Upper lobe of left lung (tissue), 6 donors: ENCODE data around the gene ZNF620. TPM values are rescaled to one million over a fixed set of nuclear protein-coding genes. Genes with fewer than 3 reads are reported as not detected.
"Not testable (repeated sequence)": the region's sequence is repeated elsewhere in the genome, so short reads cannot be mapped to it uniquely, and the experiment has no call there.

ENCODE experiments used
- ATAC-seq, 2 donors: fragments of 200-7000 bp; cut with Tn5 transposase; one replicate each; pipeline ENCODE4 v1.9.1; 2022; ENCODE audit warnings: mild to moderate bottlenecking in 2 of 2, moderate library complexity in 2 of 2; ENCODE audit not compliant: low FRiP score in 2 of 2
- DNase-seq, 2 donors: peaks; one replicate each; pipeline ENCODE4 v3.0.0-alpha.2; 2019 to 2020
- H3K27ac ChIP-seq, 4 donors: fragments of 200-600 bp; sonication (generic); one replicate each; pipeline ENCODE4 v1.5.1; 2016 to 2019
- H3K27me3 ChIP-seq, 4 donors: fragments of 200-600 bp; sonication (generic); one replicate each; pipeline ENCODE4 v1.5.1; 2017 to 2019
- H3K36me3 ChIP-seq, 4 donors: fragments of 200-600 bp; sonication (generic); one replicate each; pipeline ENCODE4 v1.5.1; 2016 to 2019
- H3K4me1 ChIP-seq, 4 donors: fragments of 200-600 bp; sonication (generic); one replicate each; pipeline ENCODE4 v1.5.1; 2018 to 2019
- H3K4me3 ChIP-seq, 4 donors: fragments of 200-600 bp; sonication (generic); one replicate each; pipeline ENCODE4 v1.5.1; 2017 to 2019; ENCODE audit warnings: mild to moderate bottlenecking in 2 of 4, moderate library complexity in 1 of 4
- H3K9me3 ChIP-seq, 4 donors: fragments of 200-600 bp; sonication (generic); one replicate each; pipeline ENCODE4 v1.5.1; 2018 to 2019
- EP300 ChIP-seq, 4 donors: sonication (generic); formaldehyde crosslinking; IDR thresholded peaks; one replicate each; pipeline ENCODE4 v1.5.1; 2017; ENCODE audit warnings: antibody characterized with exemption in 4 of 4, control low read depth in 2 of 4
- POLR2A ChIP-seq, 4 donors: fragments of 450-650 bp; IDR thresholded peaks; one replicate each; pipeline ENCODE4 v1.5.1; 2016 to 2017; ENCODE audit warnings: antibody characterized with exemption in 4 of 4, mild to moderate bottlenecking in 2 of 4
- POLR2AphosphoS5 ChIP-seq, 2 donors: sonication (generic); formaldehyde crosslinking; IDR thresholded peaks; one replicate each; pipeline ENCODE4 v1.5.1; 2017; ENCODE audit warnings: antibody characterized with exemption in 2 of 2
- WGBS, 2 donors: methylation state at CpG; one replicate each; pipeline ENCODE4 v1.1.5; 2017 to 2018; 5-methylcytosine and 5-hydroxymethylcytosine counted together
- total RNA-seq, 6 donors: library from RNA; depleted of rRNA in 4 of 6; stranded (reverse); fragments of >200 nt in 4 of 6; gene quantifications; one replicate each; pipeline versions ENCODE4 v1.1.0 to v1.2.1, GENCODE V29; 2016 to 2021
- TF ChIP-seq, protein P1 (sequence below), 6 experiments: fragments of 450-650 bp in 4 of 6; fragments of 200-600 bp in 2 of 6; sonication (generic) in 2 of 6; IDR thresholded peaks; one replicate each; pipeline ENCODE4 v1.5.1; 2016 to 2019; ENCODE audit warnings: antibody characterized with exemption in 6 of 6
- donor health status: DM: no; HTN: no; CAD: no; lungs with moderate emphysema.
- donor health status: DM: no; HTN: yes; CAD: no; lungs with severe emphysema.

The ZNF620 gene
- 1 to 10 TPM; 2.1 to 9.6 (median 5.3) TPM for total RNA-seq

DNA sequence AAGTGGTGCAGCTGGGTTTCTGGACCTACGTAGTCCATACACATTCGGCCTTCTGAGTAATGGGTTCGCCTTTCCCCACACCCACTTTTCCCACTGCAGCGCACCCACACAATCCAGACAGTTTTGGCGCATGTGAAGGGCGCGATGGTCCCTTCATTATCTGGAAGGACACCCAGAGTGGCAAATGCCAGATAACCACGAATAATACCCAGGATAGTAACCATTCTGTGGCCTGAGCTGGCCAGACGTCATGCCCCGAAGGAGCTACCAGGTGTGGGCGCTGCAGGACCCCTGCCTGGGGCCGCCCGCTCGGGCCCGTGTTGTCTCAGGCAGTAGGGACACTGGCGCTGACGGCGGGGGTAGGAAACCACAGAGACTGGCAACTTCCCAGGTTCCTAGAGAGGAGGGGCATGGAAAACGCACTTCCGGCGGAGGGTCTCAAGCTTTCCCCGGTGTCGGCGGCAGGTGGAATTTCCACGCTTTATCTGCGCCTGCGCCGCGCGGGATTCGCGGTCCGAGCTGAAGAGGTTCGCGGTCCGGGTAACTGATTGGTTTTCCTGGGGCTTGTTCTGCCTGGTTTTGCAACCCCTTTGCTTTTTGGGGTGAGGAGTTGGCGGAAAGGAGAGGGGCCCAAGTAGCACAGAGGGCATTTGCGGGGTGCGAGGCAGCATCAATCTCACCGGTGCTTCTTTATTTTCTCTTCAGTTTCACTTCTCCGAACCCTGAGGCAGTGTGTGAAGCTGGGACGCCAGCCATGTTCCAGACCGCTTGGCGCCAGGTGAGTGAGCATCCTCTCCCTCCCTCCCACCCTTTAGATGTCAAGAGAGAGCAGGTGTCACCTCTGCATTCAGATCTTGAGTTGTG lies at the start of gene ZNF620:
Gene ZNF620, plus strand, starts transcription at position 441 of the 864 bp plus-strand sequence. Its CDS starts 314 bp downstream, at position 755.
- TF ChIP-seq, protein P1, sequence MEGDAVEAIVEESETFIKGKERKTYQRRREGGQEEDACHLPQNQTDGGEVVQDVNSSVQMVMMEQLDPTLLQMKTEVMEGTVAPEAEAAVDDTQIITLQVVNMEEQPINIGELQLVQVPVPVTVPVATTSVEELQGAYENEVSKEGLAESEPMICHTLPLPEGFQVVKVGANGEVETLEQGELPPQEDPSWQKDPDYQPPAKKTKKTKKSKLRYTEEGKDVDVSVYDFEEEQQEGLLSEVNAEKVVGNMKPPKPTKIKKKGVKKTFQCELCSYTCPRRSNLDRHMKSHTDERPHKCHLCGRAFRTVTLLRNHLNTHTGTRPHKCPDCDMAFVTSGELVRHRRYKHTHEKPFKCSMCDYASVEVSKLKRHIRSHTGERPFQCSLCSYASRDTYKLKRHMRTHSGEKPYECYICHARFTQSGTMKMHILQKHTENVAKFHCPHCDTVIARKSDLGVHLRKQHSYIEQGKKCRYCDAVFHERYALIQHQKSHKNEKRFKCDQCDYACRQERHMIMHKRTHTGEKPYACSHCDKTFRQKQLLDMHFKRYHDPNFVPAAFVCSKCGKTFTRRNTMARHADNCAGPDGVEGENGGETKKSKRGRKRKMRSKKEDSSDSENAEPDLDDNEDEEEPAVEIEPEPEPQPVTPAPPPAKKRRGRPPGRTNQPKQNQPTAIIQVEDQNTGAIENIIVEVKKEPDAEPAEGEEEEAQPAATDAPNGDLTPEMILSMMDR (IDR thresholded peaks at IDR 0.05) = peak in 2 of 6 experiments; percentile 29 to 31
- TF ChIP-seq EP300 (IDR thresholded peaks at IDR 0.05) (peak in 1 of 4 donors; percentile 30), POLR2A (IDR thresholded peaks at IDR 0.05) (peak in 2 of 4 donors; percentile 46 to 72), POLR2AphosphoS5 (IDR thresholded peaks at IDR 0.05) (peak; percentile 54 to 69)
- DNase-seq (peak; percentile 86 to 92), ATAC-seq (peak; percentile 93 to 94)
- H3K4me1 ChIP-seq = peaks cover 9 to 18% (median 12%) of the 10 kb centered on the region in 4 donors
- H3K27ac ChIP-seq = peak within 1 kb of the TSS; percentile 73 to 85 (median 78)
- H3K4me3 ChIP-seq = peak within 1 kb of the TSS; percentile 27 to 63 (median 56)
- no peaks in the 10 kb centered on the region for H3K9me3 ChIP-seq
- H3K36me3 ChIP-seq = peaks cover 0 to 11% (median 5%) of the 10 kb centered on the region in 4 donors
- no peaks in the 10 kb centered on the region for H3K27me3 ChIP-seq
- 6 to 20% methylated on average over 19 to 41 of the region's 44 CpGs for WGBS, 2 donors

GRCh38 chr3:40456279-40456939 lies 49.4 kb upstream of the ZNF620 start:
- peaks cover 8 to 34% (median 26%) of the 10 kb centered on the region in 4 donors for H3K36me3 ChIP-seq
- H3K27ac ChIP-seq = peak overlapping the region; percentile 86 to 93 (median 91)
- WGBS, 2 donors = 51 to 56% methylated on average over 29 of the region's 29 CpGs
- peak overlapping the region; percentile 11 to 84 (median 82) for H3K4me3 ChIP-seq
- peak in 1 of 2 donors; percentile 45 for DNase-seq
- H3K9me3 ChIP-seq = no peaks in the 10 kb centered on the region
- H3K4me1 ChIP-seq = peaks cover 39 to 58% (median 44%) of the 10 kb centered on the region in 4 donors
- no peak for ATAC-seq
- H3K27me3 ChIP-seq = no peaks in the 10 kb centered on the region
- TF ChIP-seq POLR2A (IDR thresholded peaks at IDR 0.05) = no peak
- TF ChIP-seq POLR2AphosphoS5 (IDR thresholded peaks at IDR 0.05) = no peak
- no peak for TF ChIP-seq EP300 (IDR thresholded peaks at IDR 0.05)
- TF ChIP-seq, protein P1 (IDR thresholded peaks at IDR 0.05) = no peak

- WGBS, 2 donors = 0 to 1% methylated on average over 33 to 57 of the region's 79 CpGs
- H3K27ac ChIP-seq = peak within 1 kb of the TSS; percentile 86 to 93 (median 91)
- ATAC-seq (peak; percentile 94 to 95), DNase-seq (peak; percentile 95 to 97)
- peaks cover 10 to 42% (median 33%) of the 10 kb centered on the region in 4 donors for H3K36me3 ChIP-seq
- H3K9me3 ChIP-seq = no peaks in the 10 kb centered on the region
- peak within 1 kb of the TSS; percentile 70 to 84 (median 82) for H3K4me3 ChIP-seq
- TF ChIP-seq POLR2A (IDR thresholded peaks at IDR 0.05) = peak; percentile 48 to 96 (median 92)
- peak; percentile 96 to 97 for TF ChIP-seq POLR2AphosphoS5 (IDR thresholded peaks at IDR 0.05)
- TF ChIP-seq EP300 (IDR thresholded peaks at IDR 0.05) = peak in 1 of 4 donors; percentile 14
- TF ChIP-seq, protein P1 (IDR thresholded peaks at IDR 0.05) = peak in 4 of 6 experiments; percentile 20 to 44 (median 28)
- H3K4me1 ChIP-seq = peaks cover 35 to 54% (median 42%) of the 10 kb centered on the region in 4 donors
- no peaks in the 10 kb centered on the region for H3K27me3 ChIP-seq
Observed at GRCh38 chr3:40456940-40457823, 48.7 kb upstream of the ZNF620 start, which contains the start of gene RPL14. RPL14 (plus strand) TSS chr3:40457339; CDS start chr3:40457472, 133 bp downstream.

GRCh38 chr3:40458473-40458872 lies 47.4 kb upstream of the ZNF620 start:
- H3K27me3 ChIP-seq = no peaks in the 10 kb centered on the region
- DNase-seq = no peak
- peak overlapping the region in 2 of 4 donors; percentile 82 to 84 for H3K4me3 ChIP-seq
- no peak overlapping the region for H3K27ac ChIP-seq
- no peak for ATAC-seq
- H3K36me3 ChIP-seq = peaks cover 20 to 53% (median 45%) of the 10 kb centered on the region in 4 donors
- TF ChIP-seq EP300 (IDR thresholded peaks at IDR 0.05) (no peak), POLR2AphosphoS5 (IDR thresholded peaks at IDR 0.05) (no peak), POLR2A (IDR thresholded peaks at IDR 0.05) (no peak)
- TF ChIP-seq, protein P1 (IDR thresholded peaks at IDR 0.05) = no peak
- no peaks in the 10 kb centered on the region for H3K9me3 ChIP-seq
- WGBS, 2 donors = 91 to 94% methylated on average over 4 of the region's 4 CpGs
- peaks cover 29 to 48% (median 37%) of the 10 kb centered on the region in 4 donors for H3K4me1 ChIP-seq

GRCh38 chr3:40460481-40460880 lies 45.4 kb upstream of the ZNF620 start:
- peak in 1 of 2 donors; percentile 43 for DNase-seq
- not testable (repeated sequence) for H3K4me3 ChIP-seq, H3K9me3 ChIP-seq, H3K27me3 ChIP-seq, ATAC-seq
- WGBS, 2 donors = 78 to 82% methylated on average over 6 of the region's 6 CpGs
- H3K4me1 ChIP-seq = peaks cover 22 to 42% (median 35%) of the 10 kb centered on the region in 4 donors
- peak overlapping the region in 2 of 4 donors; percentile 3 to 31 for H3K27ac ChIP-seq
- H3K36me3 ChIP-seq = peaks cover 22 to 72% (median 52%) of the 10 kb centered on the region in 4 donors
